ENCODE results near the gene USB1. TPM values are rescaled to one million over a fixed set of nuclear protein-coding genes. Genes with fewer than 3 reads are reported as not detected.

Gene USB1
- total RNA-seq, 2 donors from 2014 or later, result 22.6 to 74.1 TPM

DNA sequence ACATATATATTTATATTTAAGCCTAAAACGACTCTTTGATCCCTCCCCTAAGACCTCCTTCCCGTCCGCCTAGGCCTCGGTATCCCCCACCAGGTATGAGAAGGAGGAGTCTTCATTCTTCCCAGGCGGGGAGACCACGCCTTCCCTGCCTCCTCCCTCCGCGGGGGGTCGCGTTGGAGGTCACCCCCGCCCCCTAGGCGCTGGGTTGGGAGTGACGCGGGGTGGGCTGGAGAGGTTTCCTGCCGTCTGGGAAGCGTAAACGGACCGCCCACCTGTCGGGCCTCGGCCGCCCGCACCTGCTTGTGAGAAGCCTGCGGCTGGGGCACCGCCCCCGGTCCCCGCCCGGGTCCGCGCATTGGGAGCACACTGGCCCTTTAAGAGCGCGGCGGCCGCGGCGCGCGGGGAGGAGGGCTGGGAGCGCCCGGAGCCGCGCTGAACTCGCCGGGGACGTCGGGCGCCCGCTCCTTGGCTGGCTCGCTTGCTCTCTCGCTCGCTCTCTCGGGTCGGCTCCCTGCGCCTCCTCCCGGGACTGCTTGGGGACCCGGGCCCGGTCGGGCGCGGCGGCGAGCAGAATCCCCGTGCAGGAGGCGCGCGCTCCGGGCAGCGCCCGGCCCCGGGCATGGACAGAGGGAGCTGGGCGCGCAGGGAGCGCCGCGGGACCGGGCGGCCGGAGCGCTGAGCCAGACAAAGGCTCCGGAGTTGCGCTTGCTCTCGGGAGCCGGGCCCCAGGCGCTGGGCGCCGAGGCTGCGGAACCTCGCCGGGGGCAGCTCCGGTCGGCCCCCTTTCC is 24.3 kb downstream of the USB1 start, which contains the start of gene MMP15:
Gene MMP15, plus strand, starts transcription at position 404 of the 788 bp plus-strand sequence. CDS start 597 bp downstream, outside the sequence.
- Histone ChIP-seq H3K27me3 (replicated peaks; ENCODE audit: insufficient read depth) (no peaks in the 10 kb centered on the region), H3K4me1 (replicated peaks) (peaks cover 35% of the 10 kb centered on the region), H3K36me3 (no peaks in the 10 kb centered on the region), H3K27ac (peak within 1 kb of the TSS; percentile 67 to 81), H3K4me3 (peak within 1 kb of the TSS; percentile 61 to 65), H3K9me3 (no peaks in the 10 kb centered on the region)
- DNase-seq (ENCODE audit: low spot score), result peak; percentile 65
- no peak for TF ChIP-seq POLR2AphosphoS5 (IDR thresholded peaks at IDR 0.05)
- TF ChIP-seq, protein P1, sequence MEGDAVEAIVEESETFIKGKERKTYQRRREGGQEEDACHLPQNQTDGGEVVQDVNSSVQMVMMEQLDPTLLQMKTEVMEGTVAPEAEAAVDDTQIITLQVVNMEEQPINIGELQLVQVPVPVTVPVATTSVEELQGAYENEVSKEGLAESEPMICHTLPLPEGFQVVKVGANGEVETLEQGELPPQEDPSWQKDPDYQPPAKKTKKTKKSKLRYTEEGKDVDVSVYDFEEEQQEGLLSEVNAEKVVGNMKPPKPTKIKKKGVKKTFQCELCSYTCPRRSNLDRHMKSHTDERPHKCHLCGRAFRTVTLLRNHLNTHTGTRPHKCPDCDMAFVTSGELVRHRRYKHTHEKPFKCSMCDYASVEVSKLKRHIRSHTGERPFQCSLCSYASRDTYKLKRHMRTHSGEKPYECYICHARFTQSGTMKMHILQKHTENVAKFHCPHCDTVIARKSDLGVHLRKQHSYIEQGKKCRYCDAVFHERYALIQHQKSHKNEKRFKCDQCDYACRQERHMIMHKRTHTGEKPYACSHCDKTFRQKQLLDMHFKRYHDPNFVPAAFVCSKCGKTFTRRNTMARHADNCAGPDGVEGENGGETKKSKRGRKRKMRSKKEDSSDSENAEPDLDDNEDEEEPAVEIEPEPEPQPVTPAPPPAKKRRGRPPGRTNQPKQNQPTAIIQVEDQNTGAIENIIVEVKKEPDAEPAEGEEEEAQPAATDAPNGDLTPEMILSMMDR (IDR thresholded peaks at IDR 0.05), result no peak
- TF ChIP-seq POLR2A (IDR thresholded peaks at IDR 0.05), result peak; percentile 54
- intact Hi-C loops (cut with DNase I), result loop anchor here (10.0 kb wide), 1 partner anchor 469 kb away; no protein-coding TSS in a partner anchor
- under 1% methylated on average over 55 of the region's 90 CpGs for WGBS

DNA sequence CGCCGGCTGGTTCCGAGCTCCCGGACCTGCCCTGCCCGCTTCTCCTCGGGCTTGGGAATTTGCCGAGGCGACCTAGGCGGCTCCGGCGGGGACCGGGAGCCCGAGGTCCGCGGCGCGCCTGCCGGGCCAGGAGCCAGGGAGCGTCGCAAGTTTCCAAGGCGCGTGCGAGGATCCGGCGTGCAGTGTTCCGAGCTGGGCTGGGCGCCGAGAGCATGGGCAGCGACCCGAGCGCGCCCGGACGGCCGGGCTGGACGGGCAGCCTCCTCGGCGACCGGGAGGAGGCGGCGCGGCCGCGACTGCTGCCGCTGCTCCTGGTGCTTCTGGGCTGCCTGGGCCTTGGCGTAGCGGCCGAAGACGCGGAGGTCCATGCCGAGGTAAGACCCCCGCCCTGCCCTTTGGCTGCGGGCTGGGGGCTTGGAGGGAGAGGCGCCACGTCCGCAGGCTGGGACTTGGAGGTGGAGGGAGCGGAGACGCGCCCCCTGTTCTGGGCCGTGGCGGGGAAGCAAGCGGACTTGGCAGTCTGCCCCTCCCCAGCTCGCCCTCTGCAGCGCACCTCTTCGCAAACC is 25.0 kb downstream of the USB1 start:
- H3K27ac ChIP-seq, result peak overlapping the region; percentile 67 to 81
- WGBS, result 0% methylated on average over 60 of the region's 65 CpGs
- H3K4me1 ChIP-seq (replicated peaks), result peaks cover 30% of the 10 kb centered on the region
- no peaks in the 10 kb centered on the region for H3K36me3 ChIP-seq
- DNase-seq (ENCODE audit: low spot score), result peak; percentile 25
- H3K27me3 ChIP-seq (replicated peaks; ENCODE audit: insufficient read depth), result no peaks in the 10 kb centered on the region
- peak overlapping the region; percentile 61 to 65 for H3K4me3 ChIP-seq
- intact Hi-C loops (cut with DNase I), result loop anchor here (10.0 kb wide), 1 partner anchor 469 kb away; no protein-coding TSS in a partner anchor
- TF ChIP-seq POLR2AphosphoS5 (IDR thresholded peaks at IDR 0.05) (no peak), POLR2A (IDR thresholded peaks at IDR 0.05) (no peak)
- TF ChIP-seq, protein P1 (IDR thresholded peaks at IDR 0.05), result no peak
- no peaks in the 10 kb centered on the region for H3K9me3 ChIP-seq

DNA sequence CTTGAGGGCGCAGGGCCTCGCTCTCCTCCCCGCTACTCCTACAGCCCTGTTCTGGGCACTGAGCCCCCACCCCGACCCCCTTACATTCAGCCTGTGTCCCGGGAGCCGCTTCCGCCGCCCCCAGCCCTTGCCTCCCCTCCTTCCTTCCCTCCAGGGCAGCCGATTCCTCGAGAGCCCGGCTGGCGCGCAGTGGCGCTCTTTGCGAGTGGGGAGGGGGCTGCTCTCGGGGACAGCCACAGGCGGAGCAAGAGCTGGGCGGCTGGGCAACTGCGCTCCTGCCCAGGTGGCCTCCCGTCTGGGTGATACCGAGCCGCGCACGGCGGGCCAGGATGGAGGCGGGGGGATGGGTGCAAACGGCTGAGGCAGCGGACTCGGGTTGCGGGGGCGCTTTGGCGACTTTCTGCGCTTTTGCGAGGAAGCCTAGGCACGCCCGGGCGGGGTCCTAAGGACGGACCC is 25.5 kb downstream of the USB1 start:
- peaks cover 26% of the 10 kb centered on the region for H3K4me1 ChIP-seq (replicated peaks)
- TF ChIP-seq POLR2A (IDR thresholded peaks at IDR 0.05) (no peak), POLR2AphosphoS5 (IDR thresholded peaks at IDR 0.05) (no peak)
- intact Hi-C loops (cut with DNase I), result loop anchor here (10.0 kb wide), 1 partner anchor 468 kb away; no protein-coding TSS in a partner anchor

DNA sequence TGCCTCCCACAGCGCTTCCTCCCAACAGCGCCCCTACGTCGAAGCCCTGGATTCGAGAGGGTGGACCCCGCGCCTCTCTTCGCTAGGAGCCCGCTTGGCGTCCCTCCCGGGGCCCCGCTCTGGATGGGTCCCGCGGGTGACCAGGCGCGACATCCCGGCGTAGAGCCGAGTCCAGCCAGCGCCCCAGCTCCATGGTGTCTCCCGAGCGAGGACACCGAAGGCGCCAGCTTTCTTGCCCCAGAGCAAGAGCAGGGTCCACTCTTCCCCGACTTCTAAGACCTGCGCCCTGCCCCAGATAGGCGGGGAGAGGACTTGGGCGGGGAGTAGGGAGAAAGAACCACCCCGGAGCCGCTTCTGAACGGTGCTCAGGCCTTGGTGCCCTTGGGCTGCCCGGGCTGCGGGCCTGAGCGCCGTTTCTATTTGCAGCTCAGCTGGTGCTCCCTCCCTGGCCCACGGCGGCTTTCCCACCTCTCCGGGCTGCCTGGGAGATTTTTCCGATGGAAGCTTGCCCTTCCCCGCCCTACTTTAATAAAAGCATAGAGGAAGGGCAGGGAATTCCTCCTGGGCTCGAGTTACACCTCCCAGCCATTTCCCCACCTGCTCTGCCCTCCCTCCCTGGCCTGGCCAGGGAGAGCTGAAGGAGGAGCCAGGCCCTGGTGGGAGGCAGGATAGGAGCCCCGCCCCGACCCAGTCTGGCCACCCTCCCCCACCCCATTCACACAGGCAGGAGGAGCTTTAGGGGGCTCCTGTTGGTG is 26.1 kb downstream of the USB1 start:
- Histone ChIP-seq H3K4me3 (peak overlapping the region; percentile 61 to 65), H3K9me3 (no peaks in the 10 kb centered on the region), H3K27ac (peak overlapping the region; percentile 2 to 41), H3K4me1 (replicated peaks) (peaks cover 20% of the 10 kb centered on the region), H3K36me3 (no peaks in the 10 kb centered on the region), H3K27me3 (replicated peaks; ENCODE audit: insufficient read depth) (no peaks in the 10 kb centered on the region)
- TF ChIP-seq POLR2AphosphoS5 (IDR thresholded peaks at IDR 0.05) (no peak), POLR2A (IDR thresholded peaks at IDR 0.05) (no peak)
- TF ChIP-seq, protein P1 (IDR thresholded peaks at IDR 0.05), result no peak
- intact Hi-C loops (cut with DNase I), result loop anchor here (10.0 kb wide), 1 partner anchor 467 kb away; no protein-coding TSS in a partner anchor
- DNase-seq (ENCODE audit: low spot score), result no peak
- 7% methylated on average over 41 of the region's 43 CpGs for WGBS

More for the DNA sequence above, 25.5 kb downstream of the USB1 start:
- Histone ChIP-seq H3K27ac (peak overlapping the region; percentile 41 to 67), H3K9me3 (no peaks in the 10 kb centered on the region), H3K36me3 (no peaks in the 10 kb centered on the region), H3K4me3 (peak overlapping the region; percentile 61 to 65), H3K27me3 (replicated peaks; ENCODE audit: insufficient read depth) (no peaks in the 10 kb centered on the region)
- 0% methylated on average over 15 of the region's 38 CpGs for WGBS
- DNase-seq (ENCODE audit: low spot score), result no peak

All from prostate gland (tissue), 2 donors.